HG02840 (cell line): ENCODE results near the gene PCDH8.

ENCODE experiments used
- ATAC-seq: cut with Tn5 transposase; IDR thresholded peaks from one replicate; pipeline ENCODE4 v1.9.1; 2021; ENCODE audit warnings: mild to moderate bottlenecking, moderate library complexity, moderate number of reproducible peaks; ENCODE audit not compliant: unreplicated experiment, low FRiP score

PCDH8 gene

GRCh38 chr13:52850396-52851136, 2.1 kb upstream of the PCDH8 start:
- ATAC-seq, result no peak

GRCh38 chr13:52850072-52850395, 1.6 kb upstream of the PCDH8 start:
- no peak for ATAC-seq

- ATAC-seq, result no peak
These were observed 1.0 kb upstream of the PCDH8 start for GRCh38 chr13:52849291-52850071.

- no peak for ATAC-seq
These were observed 583 bp downstream of the PCDH8 start for GRCh38 chr13:52847682-52848432.

GRCh38 chr13:52847322-52847681, 1.1 kb downstream of the PCDH8 start:
- ATAC-seq, result no peak

- no peak for ATAC-seq
These were observed 1.7 kb downstream of the PCDH8 start for GRCh38 chr13:52846567-52847321.

GRCh38 chr13:52845766-52846566, 2.5 kb downstream of the PCDH8 start:
- no peak for ATAC-seq

GRCh38 chr13:52845334-52845761, 3.1 kb downstream of the PCDH8 start:
- ATAC-seq, result no peak

GRCh38 chr13:52844836-52845235, 3.6 kb downstream of the PCDH8 start:
- ATAC-seq, result no peak

GRCh38 chr13:52842441-52842840, 6.0 kb downstream of the PCDH8 start:
- no peak for ATAC-seq

- ATAC-seq, result no peak
These were observed 8.4 kb downstream of the PCDH8 start for GRCh38 chr13:52840066-52840465.

GRCh38 chr13:52838433-52839107, 9.9 kb downstream of the PCDH8 start:
- no peak for ATAC-seq

- ATAC-seq, result no peak
These were observed 10.6 kb downstream of the PCDH8 start for GRCh38 chr13:52837850-52838249.

- ATAC-seq, result no peak
These were observed 13.2 kb downstream of the PCDH8 start for GRCh38 chr13:52835071-52835839.

GRCh38 chr13:52833296-52833875, 15.1 kb downstream of the PCDH8 start:
- no peak for ATAC-seq

- ATAC-seq, result no peak
These were observed 16.1 kb downstream of the PCDH8 start for GRCh38 chr13:52832313-52832712.

- no peak for ATAC-seq
These were observed 17.5 kb downstream of the PCDH8 start for GRCh38 chr13:52830946-52831345.

- ATAC-seq, result no peak
These were observed 20.6 kb downstream of the PCDH8 start for GRCh38 chr13:52827839-52828238.
